Measurements from ENCODE around the gene MYLIP.

The MYLIP gene

GRCh38 chr6:16097382-16098171, 31.3 kb upstream of the MYLIP start:
- DNase-seq = no peak
- Mint-ChIP-seq H3K27ac (no peak overlapping the region), H3K36me3 (ENCODE audit: low read depth) (no peaks in the 10 kb centered on the region)

DNA sequence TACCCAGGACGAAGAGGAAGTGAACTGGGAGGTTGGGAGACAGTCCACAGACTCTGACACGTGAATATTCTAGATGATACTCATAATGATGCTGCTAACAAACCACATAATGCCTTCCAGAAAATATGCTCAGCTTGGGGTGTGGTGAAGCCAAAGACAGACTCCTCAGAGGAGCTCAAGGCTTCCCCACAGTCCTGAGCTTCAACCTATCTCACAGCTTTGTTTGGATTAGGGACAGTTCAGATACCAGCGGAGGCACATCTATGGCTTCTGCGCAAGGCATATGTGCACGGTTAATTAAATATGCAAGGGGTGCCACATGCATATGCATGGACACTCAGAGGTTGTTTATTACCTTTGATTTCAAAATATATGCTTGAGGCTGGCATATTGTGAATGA, 30.7 kb upstream of the MYLIP start:
- peaks cover 7% of the 10 kb centered on the region for H3K27me3 Mint-ChIP-seq
- H3K9me3 Mint-ChIP-seq = peaks cover 14% of the 10 kb centered on the region
- H3K36me3 Mint-ChIP-seq (ENCODE audit: low read depth) = no peaks in the 10 kb centered on the region
- peaks cover 1% of the 10 kb centered on the region for H3K4me1 Mint-ChIP-seq (ENCODE audit: low read depth)
- H3K4me3 Mint-ChIP-seq = no peak overlapping the region
- no peak overlapping the region for H3K27ac Mint-ChIP-seq
- DNase-seq = no peak

More at GRCh38 chr6:16097382-16098171, 31.3 kb upstream of the MYLIP start:
- Mint-ChIP-seq H3K4me3 (no peak overlapping the region), H3K27me3 (peaks cover 7% of the 10 kb centered on the region), H3K9me3 (peaks cover 14% of the 10 kb centered on the region), H3K4me1 (ENCODE audit: low read depth) (peaks cover 1% of the 10 kb centered on the region)

- Mint-ChIP-seq H3K27me3 (peaks cover 3% of the 10 kb centered on the region), H3K36me3 (ENCODE audit: low read depth) (no peaks in the 10 kb centered on the region)
- DNase-seq = no peak
Observed at GRCh38 chr6:16102208-16102607, 26.7 kb upstream of the MYLIP start.

GRCh38 chr6:16103722-16104121, 25.2 kb upstream of the MYLIP start:
- Mint-ChIP-seq H3K9me3 (peaks cover 14% of the 10 kb centered on the region), H3K27me3 (no peaks in the 10 kb centered on the region), H3K4me1 (ENCODE audit: low read depth) (no peaks in the 10 kb centered on the region), H3K36me3 (ENCODE audit: low read depth) (no peaks in the 10 kb centered on the region), H3K27ac (no peak overlapping the region), H3K4me3 (no peak overlapping the region)
- no peak for DNase-seq

More at GRCh38 chr6:16102208-16102607, 26.7 kb upstream of the MYLIP start:
- Mint-ChIP-seq H3K27ac (no peak overlapping the region), H3K4me3 (no peak overlapping the region), H3K9me3 (peaks cover 14% of the 10 kb centered on the region), H3K4me1 (ENCODE audit: low read depth) (no peaks in the 10 kb centered on the region)

DNA sequence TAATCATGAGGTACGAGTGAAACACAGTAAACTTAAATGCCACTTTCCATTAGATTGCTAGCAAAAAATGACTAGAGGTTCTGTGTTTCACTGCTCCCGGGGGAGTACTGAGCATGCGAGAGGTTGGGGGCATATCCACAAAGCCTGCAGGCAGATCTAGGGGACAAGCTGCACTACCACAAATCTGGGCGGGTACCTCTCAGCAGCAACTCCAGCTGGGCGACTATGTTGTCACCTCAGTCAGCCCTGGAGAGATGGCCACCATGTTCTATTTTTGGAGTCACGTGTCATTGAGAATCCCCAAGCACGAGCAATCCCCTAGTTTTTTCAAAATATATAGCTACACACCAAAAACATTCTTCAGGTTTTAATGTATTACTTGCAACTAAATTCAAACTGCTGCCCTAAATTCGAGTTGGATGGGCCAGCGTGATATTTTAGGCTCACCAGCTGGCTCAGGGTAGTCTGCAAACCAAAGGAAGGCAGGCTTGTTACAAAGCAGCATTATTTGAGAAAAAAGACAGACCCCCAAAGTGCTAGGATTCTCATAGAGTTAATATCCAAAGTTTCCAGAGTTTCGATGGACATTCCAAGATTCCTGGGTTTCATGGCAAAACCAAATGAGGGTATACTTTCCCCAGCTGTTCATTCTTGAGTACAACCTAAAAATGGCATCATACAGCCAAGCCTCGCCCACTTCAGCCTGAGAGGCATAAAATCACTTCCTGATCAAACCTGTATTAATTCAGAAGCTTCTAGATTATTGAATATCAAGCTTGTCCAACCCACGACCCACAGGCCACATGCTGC, 24.1 kb upstream of the MYLIP start:
- no peak for DNase-seq
- Mint-ChIP-seq H3K27me3 (no peaks in the 10 kb centered on the region), H3K36me3 (ENCODE audit: low read depth) (no peaks in the 10 kb centered on the region), H3K9me3 (peaks cover 14% of the 10 kb centered on the region), H3K4me1 (ENCODE audit: low read depth) (no peaks in the 10 kb centered on the region), H3K4me3 (no peak overlapping the region), H3K27ac (no peak overlapping the region)

GRCh38 chr6:16105854-16106253, 23.0 kb upstream of the MYLIP start:
- Mint-ChIP-seq H3K9me3 (peaks cover 7% of the 10 kb centered on the region), H3K4me1 (ENCODE audit: low read depth) (no peaks in the 10 kb centered on the region), H3K4me3 (no peak overlapping the region), H3K27me3 (no peaks in the 10 kb centered on the region), H3K27ac (no peak overlapping the region), H3K36me3 (ENCODE audit: low read depth) (no peaks in the 10 kb centered on the region)
- no peak for DNase-seq

- no peak overlapping the region for H3K27ac Mint-ChIP-seq
- no peaks in the 10 kb centered on the region for H3K9me3 Mint-ChIP-seq
- DNase-seq = no peak
- no peak overlapping the region for H3K4me3 Mint-ChIP-seq
- no peaks in the 10 kb centered on the region for H3K27me3 Mint-ChIP-seq
- H3K4me1 Mint-ChIP-seq (ENCODE audit: low read depth) = no peaks in the 10 kb centered on the region
- H3K36me3 Mint-ChIP-seq (ENCODE audit: low read depth) = no peaks in the 10 kb centered on the region
Observed at GRCh38 chr6:16106991-16107787, 21.7 kb upstream of the MYLIP start.

GRCh38 chr6:16108419-16108818, 20.5 kb upstream of the MYLIP start:
- no peaks in the 10 kb centered on the region for H3K27me3 Mint-ChIP-seq
- no peaks in the 10 kb centered on the region for H3K36me3 Mint-ChIP-seq (ENCODE audit: low read depth)
- no peak overlapping the region for H3K27ac Mint-ChIP-seq
- DNase-seq = no peak
- H3K9me3 Mint-ChIP-seq = no peaks in the 10 kb centered on the region
- H3K4me3 Mint-ChIP-seq = no peak overlapping the region
- no peaks in the 10 kb centered on the region for H3K4me1 Mint-ChIP-seq (ENCODE audit: low read depth)

- Mint-ChIP-seq H3K36me3 (ENCODE audit: low read depth) (no peaks in the 10 kb centered on the region), H3K4me3 (no peak overlapping the region), H3K4me1 (ENCODE audit: low read depth) (no peaks in the 10 kb centered on the region), H3K27me3 (no peaks in the 10 kb centered on the region), H3K27ac (no peak overlapping the region), H3K9me3 (no peaks in the 10 kb centered on the region)
- DNase-seq = no peak
Observed at GRCh38 chr6:16108921-16109658, 19.8 kb upstream of the MYLIP start.

DNA sequence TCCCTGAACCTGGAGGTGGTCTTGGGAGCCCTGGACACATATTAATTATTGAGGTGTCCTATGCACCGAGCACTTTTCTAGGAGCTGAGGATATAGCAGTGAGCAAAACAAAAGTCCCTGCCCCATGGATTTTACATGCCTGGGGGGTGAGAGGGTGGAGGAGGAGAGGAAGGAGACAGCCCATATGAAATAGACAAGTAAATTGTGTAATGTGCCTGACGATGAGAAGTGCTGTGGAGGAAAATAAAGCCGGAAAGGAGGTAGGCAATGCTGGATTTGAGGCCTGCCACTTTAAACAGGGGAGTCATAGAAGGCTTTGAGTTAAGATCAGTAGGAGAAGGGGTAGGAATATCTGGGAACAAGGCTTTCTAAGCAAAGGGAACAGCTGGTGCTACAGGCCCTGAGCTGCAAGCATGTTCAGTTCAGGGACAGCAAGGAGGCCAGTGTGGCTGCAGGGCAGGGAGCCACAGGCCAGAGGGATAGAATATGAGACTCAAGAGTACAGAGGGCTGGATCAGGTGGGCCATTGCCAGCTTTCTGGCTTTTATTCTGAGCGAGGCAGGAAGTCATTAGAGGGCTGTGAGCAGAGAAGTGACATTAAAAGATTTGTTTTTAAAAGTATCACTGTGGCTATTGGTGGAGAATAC, 19.1 kb upstream of the MYLIP start:
- H3K27me3 Mint-ChIP-seq = no peaks in the 10 kb centered on the region
- H3K9me3 Mint-ChIP-seq = no peaks in the 10 kb centered on the region
- H3K27ac Mint-ChIP-seq = no peak overlapping the region
- no peaks in the 10 kb centered on the region for H3K36me3 Mint-ChIP-seq (ENCODE audit: low read depth)
- DNase-seq = no peak
- no peak overlapping the region for H3K4me3 Mint-ChIP-seq
- no peaks in the 10 kb centered on the region for H3K4me1 Mint-ChIP-seq (ENCODE audit: low read depth)

DNA sequence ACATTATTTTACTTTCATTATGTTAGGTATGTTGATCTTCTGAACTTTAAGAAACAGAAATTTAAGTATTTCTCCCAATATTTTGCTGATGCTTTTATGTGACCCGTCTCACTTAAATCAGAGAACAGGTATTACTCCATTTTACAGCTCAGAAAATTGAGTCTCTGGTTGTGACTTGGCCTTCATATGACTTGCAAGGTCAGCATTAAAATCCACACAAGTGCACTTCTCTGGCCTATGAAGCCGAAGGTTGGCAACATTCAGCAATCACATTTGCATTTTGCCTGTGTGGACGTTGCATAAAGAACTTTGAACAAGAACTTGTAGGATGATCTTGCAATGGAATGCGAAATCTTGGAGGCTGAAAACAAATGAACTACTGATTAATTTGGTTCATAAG, 10.1 kb upstream of the MYLIP start:
- no peak overlapping the region for H3K4me3 Mint-ChIP-seq
- H3K27ac Mint-ChIP-seq = no peak overlapping the region
- no peak for DNase-seq
- no peaks in the 10 kb centered on the region for H3K36me3 Mint-ChIP-seq (ENCODE audit: low read depth)
- H3K4me1 Mint-ChIP-seq (ENCODE audit: low read depth) = no peaks in the 10 kb centered on the region
- H3K9me3 Mint-ChIP-seq = no peaks in the 10 kb centered on the region
- no peaks in the 10 kb centered on the region for H3K27me3 Mint-ChIP-seq

- Mint-ChIP-seq H3K27ac (no peak overlapping the region), H3K4me3 (no peak overlapping the region), H3K36me3 (ENCODE audit: low read depth) (no peaks in the 10 kb centered on the region), H3K27me3 (no peaks in the 10 kb centered on the region), H3K9me3 (no peaks in the 10 kb centered on the region), H3K4me1 (ENCODE audit: low read depth) (no peaks in the 10 kb centered on the region)
- DNase-seq = no peak
Observed at GRCh38 chr6:16121339-16121738, 7.5 kb upstream of the MYLIP start.

DNA sequence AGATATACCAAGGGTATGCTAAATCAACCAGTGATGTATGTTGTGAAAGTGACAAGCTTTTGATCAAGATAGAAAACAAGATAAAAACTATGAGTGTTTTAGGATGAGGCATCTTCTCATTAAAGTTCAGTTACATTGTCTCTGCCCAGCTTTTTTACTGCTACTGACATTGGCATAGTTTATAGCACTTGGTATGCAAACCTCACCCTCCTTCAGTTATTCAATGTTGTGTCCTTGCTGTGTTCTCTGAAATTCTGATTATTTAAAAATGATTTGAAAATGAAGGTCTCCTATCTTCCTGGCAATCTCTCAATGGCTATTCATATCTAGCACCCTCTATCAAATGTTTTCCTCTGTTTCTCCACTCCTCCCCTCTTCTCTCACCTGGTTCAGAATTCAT, 6.7 kb upstream of the MYLIP start:
- Mint-ChIP-seq H3K27ac (no peak overlapping the region), H3K27me3 (no peaks in the 10 kb centered on the region), H3K9me3 (no peaks in the 10 kb centered on the region), H3K4me1 (ENCODE audit: low read depth) (no peaks in the 10 kb centered on the region), H3K4me3 (no peak overlapping the region), H3K36me3 (ENCODE audit: low read depth) (no peaks in the 10 kb centered on the region)
- DNase-seq = no peak
